Lower leg skin (tissue), 4 donors: ENCODE results near the gene CTNNB1. TPM values are rescaled to one million over a fixed set of nuclear protein-coding genes. Genes with fewer than 3 reads are reported as not detected.
"Not testable (repeated sequence)": the region's sequence is repeated elsewhere in the genome, so short reads cannot be mapped to it uniquely, and the experiment has no call there.

Experiments used
- DNase-seq, 2 donors: peaks; one replicate each; pipeline ENCODE4 v3.0.0-alpha.2; 2019; ENCODE audit warnings: low spot score in 2 of 2
- H3K4me3 ChIP-seq: fragments of 200-600 bp; sonication (generic); 2 replicates; pipeline ENCODE4 v1.5.1; 2017; ENCODE audit warnings: mild to moderate bottlenecking, low read depth; ENCODE audit not compliant: poor library complexity, severe bottlenecking
- POLR2A ChIP-seq, 2 donors: fragments of 450-650 bp; IDR thresholded peaks; one replicate each; pipeline ENCODE4 v1.6.1; 2016 to 2017; ENCODE audit warnings: antibody characterized with exemption in 2 of 2, mild to moderate bottlenecking in 1 of 2, moderate library complexity in 1 of 2
- WGBS, 2 donors: methylation state at CpG; one replicate each; pipeline ENCODE4 v1.1.5; 2018; 5-methylcytosine and 5-hydroxymethylcytosine counted together
- intact Hi-C: fragments of 100-400 bp; cut with DNase I; formaldehyde crosslinking; loops from one replicate; pipeline ENCODE4 v1.15.0; 2023; ENCODE audit warnings: low total_unique reads
- total RNA-seq, 4 donors: library from RNA; depleted of rRNA; stranded (reverse); fragments of >200 nt; gene quantifications; one replicate each; pipeline ENCODE4 v1.1.0, GENCODE V29; 2016
- TF ChIP-seq, protein P1 (sequence below), 3 donors: fragments of 450-650 bp; IDR thresholded peaks; one replicate each; pipeline ENCODE4 v1.5.1; 2016; ENCODE audit warnings: antibody characterized with exemption in 3 of 3, mild to moderate bottlenecking in 3 of 3, moderate library complexity in 2 of 3

CTNNB1 gene
- total RNA-seq, 4 donors from 2014 or later = 263 to 421 (median 300) TPM

DNA sequence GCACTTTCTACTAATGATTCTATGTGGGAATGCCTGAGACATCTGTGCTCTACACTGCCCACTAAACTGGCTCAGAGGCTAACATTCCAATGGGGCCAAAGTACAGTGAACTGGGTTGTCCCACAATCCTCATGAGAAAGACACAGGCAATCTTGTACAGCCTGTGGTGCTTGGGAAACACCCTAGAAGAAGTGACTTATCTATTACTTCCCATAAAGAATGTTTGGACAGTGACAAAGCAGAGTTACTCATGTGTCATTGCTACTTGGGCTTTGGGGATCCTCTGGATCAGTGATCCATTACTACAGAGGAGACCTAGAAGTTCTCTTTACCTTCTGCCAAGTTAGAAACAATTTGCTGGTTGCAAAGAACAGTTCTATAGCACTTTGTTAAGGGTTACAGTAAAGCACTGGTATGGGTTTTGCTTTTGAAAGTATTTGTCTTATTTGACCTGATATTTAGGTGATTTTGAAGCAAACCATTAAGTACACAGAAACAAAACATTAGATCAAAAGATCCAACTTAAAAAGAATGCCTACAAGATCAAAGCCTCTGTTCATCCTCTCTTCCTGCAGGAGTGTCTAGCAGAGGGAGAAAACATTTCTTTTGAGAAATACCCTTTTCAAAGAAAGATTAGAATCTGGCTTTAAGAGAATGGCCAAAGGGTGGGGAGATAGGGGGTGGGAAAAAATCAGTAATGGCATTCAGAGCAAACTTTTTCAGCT is 75.8 kb downstream of the CTNNB1 start:
- TF ChIP-seq, protein P1, sequence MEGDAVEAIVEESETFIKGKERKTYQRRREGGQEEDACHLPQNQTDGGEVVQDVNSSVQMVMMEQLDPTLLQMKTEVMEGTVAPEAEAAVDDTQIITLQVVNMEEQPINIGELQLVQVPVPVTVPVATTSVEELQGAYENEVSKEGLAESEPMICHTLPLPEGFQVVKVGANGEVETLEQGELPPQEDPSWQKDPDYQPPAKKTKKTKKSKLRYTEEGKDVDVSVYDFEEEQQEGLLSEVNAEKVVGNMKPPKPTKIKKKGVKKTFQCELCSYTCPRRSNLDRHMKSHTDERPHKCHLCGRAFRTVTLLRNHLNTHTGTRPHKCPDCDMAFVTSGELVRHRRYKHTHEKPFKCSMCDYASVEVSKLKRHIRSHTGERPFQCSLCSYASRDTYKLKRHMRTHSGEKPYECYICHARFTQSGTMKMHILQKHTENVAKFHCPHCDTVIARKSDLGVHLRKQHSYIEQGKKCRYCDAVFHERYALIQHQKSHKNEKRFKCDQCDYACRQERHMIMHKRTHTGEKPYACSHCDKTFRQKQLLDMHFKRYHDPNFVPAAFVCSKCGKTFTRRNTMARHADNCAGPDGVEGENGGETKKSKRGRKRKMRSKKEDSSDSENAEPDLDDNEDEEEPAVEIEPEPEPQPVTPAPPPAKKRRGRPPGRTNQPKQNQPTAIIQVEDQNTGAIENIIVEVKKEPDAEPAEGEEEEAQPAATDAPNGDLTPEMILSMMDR (IDR thresholded peaks at IDR 0.05) = no peak
- TF ChIP-seq POLR2A (IDR thresholded peaks at IDR 0.05) = no peak
- no peak overlapping the region for H3K4me3 ChIP-seq
- no peak for DNase-seq
- intact Hi-C loops = no loop called here

DNA sequence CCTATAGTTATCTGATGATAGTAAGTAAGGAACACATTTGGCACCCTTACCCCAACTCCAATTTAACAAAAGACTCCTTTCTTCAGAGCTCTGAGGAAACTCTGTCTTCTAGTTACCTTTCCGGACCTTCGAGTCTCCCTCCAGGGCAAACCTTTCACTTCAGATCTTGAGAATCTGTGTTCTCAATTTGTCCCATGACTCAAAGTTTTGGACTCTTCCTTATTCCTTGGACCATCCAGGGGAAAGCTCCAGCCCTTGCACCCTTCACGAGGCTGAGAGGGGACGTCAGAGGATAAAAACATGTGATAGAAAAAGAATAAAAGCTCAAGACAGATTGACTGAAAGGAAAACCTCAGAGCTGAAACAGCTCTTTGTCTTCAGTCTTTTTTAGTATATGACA is 76.9 kb downstream of the CTNNB1 start:
- WGBS, 2 donors = 53 to 57% methylated on average over 4 of the region's 4 CpGs
- intact Hi-C loops = no loop called here
- H3K4me3 ChIP-seq = no peak overlapping the region
- no peak for DNase-seq
- TF ChIP-seq, protein P1 (IDR thresholded peaks at IDR 0.05) = no peak
- no peak for TF ChIP-seq POLR2A (IDR thresholded peaks at IDR 0.05)

DNA sequence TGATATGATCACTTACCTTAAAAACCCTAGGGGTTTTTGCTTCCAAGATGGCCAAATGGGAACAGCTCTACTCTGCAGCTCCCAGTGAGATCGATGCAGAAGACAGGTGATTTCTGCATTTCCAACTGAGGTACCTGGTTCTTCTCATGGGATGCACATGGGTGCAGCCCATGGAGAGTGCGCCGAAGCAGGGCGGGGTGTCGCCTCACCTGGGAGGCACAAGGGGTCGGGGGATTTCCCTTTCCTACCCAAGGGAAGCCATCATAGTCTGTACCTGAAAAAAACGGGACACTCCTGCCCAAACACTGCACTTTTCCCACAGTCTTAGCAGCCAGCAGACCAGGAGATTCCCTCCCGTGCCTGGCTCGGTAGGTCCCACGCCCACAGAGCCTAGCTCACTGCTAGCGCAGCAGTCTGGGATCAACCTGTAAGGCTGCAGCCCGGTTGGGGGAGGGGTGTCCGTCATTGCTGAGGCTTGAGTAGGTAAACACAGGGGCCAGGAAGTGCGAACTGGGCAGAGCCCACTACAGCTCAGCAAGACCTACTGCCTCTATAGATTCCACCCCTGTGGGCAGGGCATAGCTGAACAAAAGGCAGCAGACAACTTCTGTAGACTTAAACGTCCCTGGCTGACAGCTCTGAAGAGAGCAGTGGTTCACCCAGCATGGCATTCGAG is 78.6 kb downstream of the CTNNB1 start:
- no peak for TF ChIP-seq POLR2A (IDR thresholded peaks at IDR 0.05)
- TF ChIP-seq, protein P1 (IDR thresholded peaks at IDR 0.05) = no peak
- no peak for DNase-seq
- intact Hi-C loops = no loop called here
- WGBS, 2 donors = 84% methylated on average over 15 to 16 of the region's 16 CpGs
- H3K4me3 ChIP-seq = no peak overlapping the region

DNA sequence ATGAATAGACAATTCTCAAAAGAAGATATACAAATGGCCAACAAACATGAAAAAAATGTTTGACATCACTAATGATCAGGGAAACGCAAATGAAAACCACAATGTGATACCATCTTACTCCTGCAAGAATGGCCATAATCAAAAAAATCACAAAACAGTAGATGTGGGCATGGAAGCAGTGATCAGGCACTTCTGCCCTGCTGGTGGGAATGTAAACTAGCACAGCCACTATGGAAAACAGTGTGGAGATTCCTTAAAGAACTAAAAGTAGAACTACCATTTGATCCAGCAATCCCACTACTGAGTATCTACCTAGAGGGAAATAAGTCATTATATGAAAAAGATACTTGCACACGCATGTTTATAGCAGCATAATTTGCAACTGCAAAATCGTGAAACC is 85.6 kb downstream of the CTNNB1 start:
- intact Hi-C loops, DNase-seq, H3K4me3 ChIP-seq: not testable (repeated sequence)
- WGBS, 2 donors = 84 to 85% methylated on average over 3 of the region's 3 CpGs

DNA sequence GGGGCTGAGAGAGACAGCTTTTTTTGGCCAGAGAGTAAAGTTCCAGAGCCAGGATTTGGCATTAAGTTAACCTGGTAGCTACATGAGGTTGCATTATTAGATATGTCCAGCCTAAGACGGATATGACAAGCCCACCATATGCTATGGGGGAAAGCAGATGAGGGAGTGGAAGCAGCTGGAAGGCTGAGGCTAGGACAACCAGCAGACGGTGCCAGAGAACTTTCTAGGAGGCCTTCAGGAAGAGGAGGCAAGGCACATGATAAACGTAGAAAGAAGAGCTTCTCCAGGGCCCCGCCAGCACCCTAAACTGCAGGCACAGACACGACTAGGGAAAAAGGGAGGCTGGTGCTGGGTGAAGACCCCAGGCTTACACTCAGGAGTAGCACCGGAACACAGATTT is 87.0 kb downstream of the CTNNB1 start:
- 86 to 89% methylated on average over 6 of the region's 6 CpGs for WGBS, 2 donors
- intact Hi-C loops = no loop called here
- no peak for TF ChIP-seq POLR2A (IDR thresholded peaks at IDR 0.05)
- TF ChIP-seq, protein P1 (IDR thresholded peaks at IDR 0.05) = no peak
- DNase-seq = no peak
- no peak overlapping the region for H3K4me3 ChIP-seq

DNA sequence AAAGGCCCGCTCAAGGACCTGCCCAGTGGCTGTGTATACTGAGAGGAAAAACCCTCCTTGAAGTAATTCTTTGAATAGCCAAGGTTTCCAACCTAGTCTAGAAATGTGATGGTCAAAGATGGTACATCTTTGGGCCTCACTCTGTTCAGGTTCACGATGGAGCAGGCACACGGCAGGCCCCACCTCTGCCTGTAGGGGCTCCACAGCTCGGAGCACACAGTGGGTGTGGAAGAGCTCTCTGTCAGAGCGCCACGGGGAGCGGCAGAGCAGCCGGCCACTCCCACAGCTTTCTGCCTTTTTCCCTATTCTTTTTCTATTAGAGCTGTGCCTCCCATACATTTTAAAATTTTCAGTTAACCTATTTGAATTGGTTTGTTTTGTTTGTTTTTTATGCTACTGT is 89.5 kb downstream of the CTNNB1 start:
- WGBS, 2 donors = 53 to 82% methylated on average over 8 of the region's 8 CpGs
- TF ChIP-seq POLR2A (IDR thresholded peaks at IDR 0.05) = no peak
- TF ChIP-seq, protein P1 (IDR thresholded peaks at IDR 0.05) = no peak
- intact Hi-C loops = no loop called here
- DNase-seq = no peak
- no peak overlapping the region for H3K4me3 ChIP-seq
